AG09319 (cell line): Measurements from ENCODE around the gene ARRB1.

Source experiments
- DNase-seq: peaks from one replicate; pipeline ENCODE4 v3.0.0-alpha.2; 2010; ENCODE audit warnings: low read depth; ENCODE audit errors: extremely low read depth
- TF ChIP-seq, protein P1 (sequence below): IDR thresholded peaks from 2 replicates; pipeline ENCODE4 v1.5.1; 2011; ENCODE audit warnings: low read depth, mild to moderate bottlenecking, inconsistent platforms, low read length, moderate library complexity

ARRB1 gene

DNA sequence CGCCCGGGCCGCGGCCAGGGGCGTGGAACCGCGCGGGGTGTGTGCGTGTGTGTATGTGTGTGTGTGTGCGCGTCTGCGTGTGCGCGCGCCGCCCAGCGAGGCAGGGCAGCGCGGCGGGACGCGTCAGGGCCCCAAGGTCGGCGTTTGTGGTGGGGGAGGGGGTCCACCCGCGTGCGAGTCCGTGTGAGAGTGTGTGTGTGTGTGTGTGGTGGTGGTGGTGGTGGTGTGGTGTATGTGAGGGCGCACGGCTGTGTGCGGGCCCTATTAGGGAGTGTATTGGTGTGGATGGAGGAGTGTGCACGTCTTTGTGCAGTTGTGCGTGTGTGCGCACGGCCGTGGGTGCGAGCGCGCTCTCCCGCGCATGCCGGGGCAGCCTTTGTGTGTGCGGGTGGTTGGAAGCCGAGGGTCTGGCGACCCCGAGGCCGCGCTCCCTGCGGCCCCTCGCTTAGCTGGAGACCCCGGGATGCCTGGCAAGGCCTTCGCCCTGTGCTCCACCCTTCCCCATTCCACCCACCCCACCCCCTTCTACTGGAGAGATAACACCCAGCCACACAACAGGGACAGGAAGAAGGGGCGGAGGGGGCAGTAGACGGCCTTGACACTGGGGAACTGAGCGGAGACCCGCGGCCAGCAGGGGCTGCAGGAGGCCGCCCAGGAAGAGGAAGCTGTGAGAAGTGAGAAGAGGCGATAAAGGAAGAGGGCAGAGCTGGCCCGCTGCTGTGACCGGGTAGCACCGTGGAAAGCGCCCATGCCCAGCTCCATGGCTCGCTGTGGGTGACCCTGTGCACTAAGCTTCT, 528 bp upstream of the ARRB1 start:
- DNase-seq: no peak
- TF ChIP-seq, protein P1, sequence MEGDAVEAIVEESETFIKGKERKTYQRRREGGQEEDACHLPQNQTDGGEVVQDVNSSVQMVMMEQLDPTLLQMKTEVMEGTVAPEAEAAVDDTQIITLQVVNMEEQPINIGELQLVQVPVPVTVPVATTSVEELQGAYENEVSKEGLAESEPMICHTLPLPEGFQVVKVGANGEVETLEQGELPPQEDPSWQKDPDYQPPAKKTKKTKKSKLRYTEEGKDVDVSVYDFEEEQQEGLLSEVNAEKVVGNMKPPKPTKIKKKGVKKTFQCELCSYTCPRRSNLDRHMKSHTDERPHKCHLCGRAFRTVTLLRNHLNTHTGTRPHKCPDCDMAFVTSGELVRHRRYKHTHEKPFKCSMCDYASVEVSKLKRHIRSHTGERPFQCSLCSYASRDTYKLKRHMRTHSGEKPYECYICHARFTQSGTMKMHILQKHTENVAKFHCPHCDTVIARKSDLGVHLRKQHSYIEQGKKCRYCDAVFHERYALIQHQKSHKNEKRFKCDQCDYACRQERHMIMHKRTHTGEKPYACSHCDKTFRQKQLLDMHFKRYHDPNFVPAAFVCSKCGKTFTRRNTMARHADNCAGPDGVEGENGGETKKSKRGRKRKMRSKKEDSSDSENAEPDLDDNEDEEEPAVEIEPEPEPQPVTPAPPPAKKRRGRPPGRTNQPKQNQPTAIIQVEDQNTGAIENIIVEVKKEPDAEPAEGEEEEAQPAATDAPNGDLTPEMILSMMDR: no peak; the same call in 1 of the 2 replicates

- no peak for DNase-seq
- TF ChIP-seq, protein P1: no peak; the same call in none of the 2 replicates
Observed at GRCh38 chr11:75350743-75351540, 519 bp downstream of the ARRB1 start.

- TF ChIP-seq, protein P1: no peak
- no peak for DNase-seq
Observed at GRCh38 chr11:75350122-75350742, 1.2 kb downstream of the ARRB1 start.

GRCh38 chr11:75349521-75350116, 1.8 kb downstream of the ARRB1 start:
- TF ChIP-seq, protein P1: no peak
- DNase-seq: no peak

DNA sequence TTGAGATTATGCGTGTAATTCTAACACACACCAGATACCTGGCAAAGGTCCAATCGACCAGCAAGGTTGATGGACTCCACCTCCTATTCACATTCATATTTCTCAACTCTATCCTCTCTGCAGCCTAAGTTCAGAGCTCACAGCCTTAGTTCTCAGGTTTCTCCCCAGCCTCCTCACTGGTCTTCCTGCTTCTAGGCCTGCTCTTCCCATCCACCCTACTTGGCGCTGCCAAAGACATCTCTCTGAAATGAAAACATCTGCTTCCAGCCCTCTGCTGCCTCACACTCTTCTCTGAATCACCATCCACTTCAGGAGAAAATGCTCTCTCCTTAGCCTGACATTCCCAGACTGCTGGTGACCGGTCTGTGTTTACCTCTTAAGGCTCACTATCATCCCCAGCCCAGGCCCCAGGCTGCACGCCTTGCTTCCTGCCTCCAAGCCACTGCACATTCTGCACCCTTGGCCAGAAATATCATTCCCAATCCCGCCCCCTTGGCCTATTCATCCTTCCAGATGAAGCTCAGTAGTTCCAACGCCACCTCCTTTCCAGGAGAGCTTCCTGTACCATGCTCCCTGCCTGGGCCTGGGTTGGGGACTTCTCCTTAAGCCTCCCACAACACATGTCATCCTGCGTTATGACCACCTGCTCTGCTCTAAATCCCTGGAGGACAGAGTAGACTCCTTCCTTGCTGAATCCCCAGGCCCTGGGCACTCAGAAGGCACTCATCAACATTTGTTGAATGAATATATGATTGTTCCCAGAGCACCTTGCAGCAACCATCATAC, 3.5 kb downstream of the ARRB1 start:
- TF ChIP-seq, protein P1: no peak; the same call in 1 of the 2 replicates
- DNase-seq: peak; percentile 90

DNA sequence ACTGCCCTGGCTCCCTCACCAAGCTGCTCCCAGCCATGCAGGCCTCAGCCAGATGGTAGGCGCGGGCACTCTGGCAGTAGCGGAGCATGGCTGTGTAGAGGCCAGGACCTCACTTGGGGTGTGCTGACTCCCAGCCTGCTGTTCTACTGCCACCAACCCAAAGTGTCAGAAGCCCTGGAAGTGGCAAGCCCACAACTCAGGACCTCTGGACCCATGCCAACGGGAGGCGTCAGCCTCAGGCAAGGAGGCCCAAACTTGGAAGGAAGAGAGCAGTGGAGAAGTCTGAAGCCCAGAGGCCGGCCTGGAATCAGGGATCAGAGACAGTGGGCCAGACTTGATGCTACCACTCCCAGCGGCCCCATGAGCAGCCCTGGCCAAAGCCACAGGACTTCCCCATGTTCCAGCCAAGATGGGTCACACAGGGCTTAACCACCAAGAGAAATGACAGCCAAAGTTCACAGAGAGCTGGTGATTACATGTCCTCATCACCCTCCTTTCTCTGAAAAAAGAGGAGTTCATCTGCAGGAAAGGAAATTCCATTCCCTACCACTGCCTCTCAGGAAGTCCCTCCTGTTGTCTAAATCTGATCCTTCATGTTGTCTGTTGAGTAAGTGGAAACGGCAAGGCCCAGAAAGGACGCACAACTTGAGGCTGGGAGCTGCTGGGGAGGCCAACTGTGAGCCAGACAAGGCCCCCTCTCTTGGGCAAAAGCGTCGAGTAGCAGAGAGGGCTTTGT, 4.4 kb downstream of the ARRB1 start:
- TF ChIP-seq, protein P1: no peak
- no peak for DNase-seq
